ENCODE results near the gene TLE4. TPM values are rescaled to one million over a fixed set of nuclear protein-coding genes. Genes with fewer than 3 reads are reported as not detected.

TLE4 gene
- total and polyA plus RNA-seq, 2 of the 4 experiments (the other 2 are of a cell fraction): 68.0 to 78.1 TPM

DNA sequence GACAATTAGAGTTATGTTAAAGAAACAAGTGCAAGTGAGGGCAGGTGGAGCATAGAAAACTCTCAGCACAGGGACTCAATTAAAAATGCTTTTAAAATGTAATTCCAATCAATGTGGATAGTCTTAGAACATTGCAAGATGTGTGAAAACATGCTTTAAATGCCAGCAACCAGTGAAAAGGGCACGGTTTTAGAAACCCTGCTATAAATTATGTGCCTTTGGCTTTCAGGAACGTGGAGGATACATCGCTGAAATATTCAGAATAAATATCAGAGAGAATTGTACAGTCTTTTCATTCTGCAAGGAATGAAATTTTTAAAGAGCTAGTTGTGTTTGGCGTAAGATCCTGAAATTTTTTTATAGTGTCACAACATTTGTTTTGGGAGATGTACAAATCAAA, 101.1 kb downstream of the TLE4 start:
- H3K79me1 ChIP-seq (ENCODE audit: low read depth in 1 of 2, low read length in 2 of 2): peaks cover 17 to 38% of the 10 kb centered on the region in 2 experiments
- CTCF ChIA-PET: interaction anchor here (0.6 to 1.0 kb wide), 2 partner anchors 9 to 968 kb away, joined by 3 read pairs; no protein-coding TSS in a partner anchor
- H4K91ac ChIP-seq (ENCODE audit: insufficient read depth, low read depth, low read length): no peak overlapping the region
- H3K36me3 ChIP-seq (ENCODE audit: control insufficient read depth, insufficient read depth, low read length): no peaks in the 10 kb centered on the region
- no peak overlapping the region for H3K14ac ChIP-seq (replicated peaks; ENCODE audit: low read depth, low read length)
- H3K27me3 ChIP-seq (ENCODE audit: control insufficient read depth, insufficient read depth, low read length): no peaks in the 10 kb centered on the region
- no peaks in the 10 kb centered on the region for H3K9me3 ChIP-seq (ENCODE audit: control insufficient read depth, insufficient read depth, low read length)
- dilution Hi-C loops (cut with HindIII; ENCODE audit: low sequenced_read_pairs, unreplicated experiment) (no loop called here), intact Hi-C loops (cut with micrococcal nuclease) (no loop called here), in situ Hi-C loops (cut with MboI; ENCODE audit: low sequenced_read_pairs) (no loop called here)
- no peak overlapping the region for H2AK5ac ChIP-seq (ENCODE audit: low read depth, low read length)
- no TSS peak for BruUV-seq (replicated peaks)
- H3K9me1 ChIP-seq (ENCODE audit: insufficient read depth, low read length): peaks cover 10% of the 10 kb centered on the region; the same call in 1 of the 2 replicates
- H4K20me1 ChIP-seq (ENCODE audit: insufficient read depth, low read length): no peaks in the 10 kb centered on the region
- H4K5ac ChIP-seq (ENCODE audit: low read depth, low read length): no peak overlapping the region
- H2BK15ac ChIP-seq (ENCODE audit: low read depth, low read length): no peak overlapping the region
- H3K27ac ChIP-seq (ENCODE audit: insufficient read depth, low read length): no peak overlapping the region
- no peak for ATAC-seq (ENCODE audit: low read depth)
- no CpG with 5 or more reads among the region's 4 CpGs for WGBS, 2 experiments (ENCODE audit: extremely low coverage in 2 of 2, insufficient read length in 1 of 2)
- no peak for DNase-seq
- no peak overlapping the region for H3K4me3 ChIP-seq (ENCODE audit: insufficient read depth, low read depth, low read length)
- H2AK9ac ChIP-seq (replicated peaks; ENCODE audit: low read depth, low read length, poor library complexity): no peak overlapping the region
- no peak overlapping the region for H3K4ac ChIP-seq (ENCODE audit: low read depth, low read length)
- H4K8ac ChIP-seq (ENCODE audit: low read depth in 2 of 2, low read length in 2 of 2): no peak overlapping the region
- no peak overlapping the region for H3K4me2 ChIP-seq (ENCODE audit: low read depth, low read length)
- no peak overlapping the region for H2BK5ac ChIP-seq (ENCODE audit: low read depth, low read length, poor library complexity, severe bottlenecking)
- H2AFZ ChIP-seq (replicated peaks; ENCODE audit: low read length, poor library complexity): no peak overlapping the region
- no peak overlapping the region for H3K56ac ChIP-seq (ENCODE audit: extremely low read depth, insufficient read depth, low read length)
- no peak overlapping the region for H3K18ac ChIP-seq (ENCODE audit: low read depth, low read length)
- POLR2A ChIA-PET (ENCODE audit: unreplicated experiment): no interaction called here
- no peak overlapping the region for H3K9ac ChIP-seq (ENCODE audit: low read depth, low read length)
- no peak overlapping the region for H2BK20ac ChIP-seq (ENCODE audit: low read depth, low read length)
- no peak overlapping the region for H2BK120ac ChIP-seq (ENCODE audit: low read depth, low read length)
- H3K4me1 ChIP-seq (ENCODE audit: control insufficient read depth, insufficient read depth, low read length): peaks cover 10% of the 10 kb centered on the region
- H3K23ac ChIP-seq (ENCODE audit: low read depth, low read length): no peak overlapping the region
- TF ChIP-seq MXI1 (IDR thresholded peaks at IDR 0.05; ENCODE audit: borderline replicate concordance, low read depth, low read length) (no peak), POLR2A (IDR thresholded peaks at IDR 0.05; ENCODE audit: low read depth, low read length) (no peak), NFE2L2 (IDR thresholded peaks at IDR 0.05; ENCODE audit: low read depth, low read length) (no peak), CHD1 (IDR thresholded peaks at IDR 0.05; ENCODE audit: low read depth, low read length) (no peak), CEBPB (IDR thresholded peaks at IDR 0.05; ENCODE audit: low read depth, low read length) (no peak), BHLHE40 (IDR thresholded peaks at IDR 0.05; ENCODE audit: low read depth, low read length) (no peak), FOS (IDR thresholded peaks at IDR 0.05; ENCODE audit: low read depth, low read length) (no peak), ELK1 (IDR thresholded peaks at IDR 0.05; ENCODE audit: borderline replicate concordance, low read depth, low read length) (no peak), CTCF (conservative IDR thresholded peaks at IDR 0.05; ENCODE audit: low read depth, low read length) (no peak), RAD21 (IDR thresholded peaks at IDR 0.05; ENCODE audit: low read length) (no peak), SMC3 (IDR thresholded peaks at IDR 0.05; ENCODE audit: low read depth, low read length) (no peak), RCOR1 (IDR thresholded peaks at IDR 0.05; ENCODE audit: insufficient replicate concordance, low read length) (no peak), MAZ (IDR thresholded peaks at IDR 0.05; ENCODE audit: borderline replicate concordance, low read depth, low read length) (no peak), RFX5 (IDR thresholded peaks at IDR 0.05; ENCODE audit: low read depth, low read length) (no peak), MAFK (IDR thresholded peaks at IDR 0.05; ENCODE audit: low read depth, low read length) (no peak)
- TF ChIP-seq, protein P1, sequence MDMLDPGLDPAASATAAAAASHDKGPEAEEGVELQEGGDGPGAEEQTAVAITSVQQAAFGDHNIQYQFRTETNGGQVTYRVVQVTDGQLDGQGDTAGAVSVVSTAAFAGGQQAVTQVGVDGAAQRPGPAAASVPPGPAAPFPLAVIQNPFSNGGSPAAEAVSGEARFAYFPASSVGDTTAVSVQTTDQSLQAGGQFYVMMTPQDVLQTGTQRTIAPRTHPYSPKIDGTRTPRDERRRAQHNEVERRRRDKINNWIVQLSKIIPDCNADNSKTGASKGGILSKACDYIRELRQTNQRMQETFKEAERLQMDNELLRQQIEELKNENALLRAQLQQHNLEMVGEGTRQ (IDR thresholded peaks at IDR 0.05; ENCODE audit: low read depth, low read length): no peak

Data from IMR-90 (cell line).